Muscle of arm (tissue), 12 donors: ENCODE measurements around the gene CBX7. TPM values are rescaled to one million over a fixed set of nuclear protein-coding genes. Genes with fewer than 3 reads are reported as not detected.

Source experiments
- DNase-seq: peaks from one replicate; pipeline ENCODE4 v3.0.0-alpha.2; 2013
- polyA plus RNA-seq, 12 donors: library from polyadenylated mRNA; unstranded; fragments of 120-200 nt; gene quantifications; one replicate each; pipeline ENCODE4 v1.2.1, GENCODE V29; 2013; ENCODE audit not compliant: insufficient read length in 12 of 12

CBX7 gene
- polyA plus RNA-seq, 12 donors, result 2.4 to 7.5 (median 3.7) TPM; not detected in 1

- no peak for DNase-seq
Observed at GRCh38 chr22:39148026-39148726, 4.3 kb downstream of the CBX7 start.

- no peak for DNase-seq
Observed at GRCh38 chr22:39147335-39148025, 5.0 kb downstream of the CBX7 start.

- no peak for DNase-seq
Observed at GRCh38 chr22:39146256-39147101, 6.0 kb downstream of the CBX7 start.

- peak; percentile 38 for DNase-seq
Observed at GRCh38 chr22:39144101-39144767, 8.2 kb downstream of the CBX7 start.

- no peak for DNase-seq
Observed at GRCh38 chr22:39142088-39142680, 10.3 kb downstream of the CBX7 start.

GRCh38 chr22:39139933-39140332 lies 12.5 kb downstream of the CBX7 start:
- DNase-seq, result no peak

- no peak for DNase-seq
Observed at GRCh38 chr22:39138357-39138997, 14.0 kb downstream of the CBX7 start.

GRCh38 chr22:39136317-39136716 lies 16.2 kb downstream of the CBX7 start:
- DNase-seq, result no peak

GRCh38 chr22:39135092-39135896 lies 17.2 kb downstream of the CBX7 start:
- peak; percentile 26 for DNase-seq

- no peak for DNase-seq
Observed at GRCh38 chr22:39134366-39135091, 18.0 kb downstream of the CBX7 start.

- no peak for DNase-seq
Observed at GRCh38 chr22:39133871-39134270, 18.6 kb downstream of the CBX7 start.

GRCh38 chr22:39132871-39133524 lies 19.5 kb downstream of the CBX7 start:
- no peak for DNase-seq

GRCh38 chr22:39132281-39132680 lies 20.2 kb downstream of the CBX7 start:
- no peak for DNase-seq

GRCh38 chr22:39130892-39131855 lies 21.3 kb downstream of the CBX7 start:
- no peak for DNase-seq

GRCh38 chr22:39130152-39130704 lies 22.3 kb downstream of the CBX7 start:
- no peak for DNase-seq

- no peak for DNase-seq
Observed at GRCh38 chr22:39129746-39130145, 22.7 kb downstream of the CBX7 start.

- no peak for DNase-seq
Observed at GRCh38 chr22:39129081-39129480, 23.4 kb downstream of the CBX7 start.
